GM18499 (cell line): Measurements from ENCODE around the gene PIMREG.

Experiments
- ATAC-seq: cut with Tn5 transposase; IDR thresholded peaks from one replicate; pipeline ENCODE4 v1.9.1; 2021; ENCODE audit warnings: moderate number of reproducible peaks; ENCODE audit not compliant: insufficient read depth, unreplicated experiment

PIMREG gene

DNA sequence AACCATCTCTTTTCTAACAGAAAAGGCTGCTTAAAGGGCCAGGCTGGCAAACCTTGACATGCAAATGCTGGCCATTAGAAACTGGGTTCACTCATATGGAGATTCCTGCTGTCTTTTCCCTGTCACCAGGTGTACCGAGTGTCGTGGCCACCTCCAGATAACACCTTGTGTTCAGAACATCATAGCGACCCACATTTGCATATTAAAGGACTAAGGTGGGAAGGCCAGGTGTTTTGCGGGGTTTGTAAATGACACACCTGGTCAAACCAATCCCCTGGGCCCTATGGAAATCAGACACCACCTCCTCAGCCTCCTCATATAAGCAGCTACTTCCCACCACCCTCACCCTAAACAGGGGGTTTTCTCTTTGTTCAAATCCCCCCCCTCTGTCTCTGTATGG, 6.8 kb upstream of the PIMREG start:
- ATAC-seq = no peak

DNA sequence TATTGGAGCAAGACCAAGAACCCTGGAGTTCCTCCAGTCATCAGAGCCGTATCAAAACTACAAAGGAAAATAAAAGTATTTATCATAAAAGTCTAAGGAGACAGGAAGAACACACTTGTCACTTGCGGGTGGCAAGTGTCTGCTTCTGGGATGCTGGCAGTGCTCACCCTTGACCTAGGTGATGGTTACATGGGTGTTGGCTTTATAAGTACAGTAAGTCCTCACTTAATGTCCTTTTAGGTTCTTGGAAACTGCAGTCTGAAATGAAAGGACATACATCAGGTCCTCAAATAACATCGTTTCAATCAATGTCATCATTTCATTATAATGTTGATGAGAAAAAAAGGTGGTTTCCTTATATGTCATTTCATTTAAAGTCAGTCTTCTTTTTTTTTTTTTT, 6.3 kb upstream of the PIMREG start:
- no peak for ATAC-seq

DNA sequence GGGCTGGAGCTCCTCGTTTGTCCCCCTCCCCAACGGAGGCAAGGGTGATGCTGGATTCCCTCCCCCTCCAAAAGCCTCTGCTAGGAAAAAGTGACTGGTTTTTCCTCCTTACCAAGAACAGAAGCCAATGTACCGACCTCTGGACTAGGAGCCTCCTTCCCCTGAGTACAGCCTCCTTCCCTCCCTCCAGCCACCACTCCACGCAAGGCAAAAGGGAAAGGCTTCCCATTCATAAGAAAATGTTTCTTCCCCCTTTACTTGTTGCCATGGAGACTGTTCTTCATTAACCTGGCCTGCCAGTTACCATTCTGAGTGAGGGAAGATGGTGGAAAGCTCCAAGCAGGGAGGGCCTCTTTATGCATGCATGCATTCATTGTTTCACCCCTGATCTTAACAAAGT, 4.3 kb upstream of the PIMREG start:
- no peak for ATAC-seq

DNA sequence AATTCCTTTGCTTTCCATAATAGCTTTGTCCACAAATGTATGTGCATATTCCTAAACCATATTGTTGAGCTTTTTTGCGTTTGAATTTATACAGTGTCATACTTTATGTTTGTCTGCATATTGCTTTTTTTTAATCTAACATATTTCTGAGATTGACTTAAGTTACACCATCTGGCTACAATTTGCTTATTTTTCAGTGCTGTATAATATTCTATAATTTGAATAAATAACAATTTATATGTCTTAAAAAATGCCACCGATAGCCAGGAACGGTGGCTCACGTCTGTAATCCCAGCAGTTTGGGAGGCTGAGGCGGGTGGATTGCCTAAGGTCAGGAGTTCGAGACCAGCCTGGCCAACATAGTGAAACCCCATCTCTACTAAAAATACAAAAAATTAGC, 1.5 kb upstream of the PIMREG start:
- no peak for ATAC-seq

DNA sequence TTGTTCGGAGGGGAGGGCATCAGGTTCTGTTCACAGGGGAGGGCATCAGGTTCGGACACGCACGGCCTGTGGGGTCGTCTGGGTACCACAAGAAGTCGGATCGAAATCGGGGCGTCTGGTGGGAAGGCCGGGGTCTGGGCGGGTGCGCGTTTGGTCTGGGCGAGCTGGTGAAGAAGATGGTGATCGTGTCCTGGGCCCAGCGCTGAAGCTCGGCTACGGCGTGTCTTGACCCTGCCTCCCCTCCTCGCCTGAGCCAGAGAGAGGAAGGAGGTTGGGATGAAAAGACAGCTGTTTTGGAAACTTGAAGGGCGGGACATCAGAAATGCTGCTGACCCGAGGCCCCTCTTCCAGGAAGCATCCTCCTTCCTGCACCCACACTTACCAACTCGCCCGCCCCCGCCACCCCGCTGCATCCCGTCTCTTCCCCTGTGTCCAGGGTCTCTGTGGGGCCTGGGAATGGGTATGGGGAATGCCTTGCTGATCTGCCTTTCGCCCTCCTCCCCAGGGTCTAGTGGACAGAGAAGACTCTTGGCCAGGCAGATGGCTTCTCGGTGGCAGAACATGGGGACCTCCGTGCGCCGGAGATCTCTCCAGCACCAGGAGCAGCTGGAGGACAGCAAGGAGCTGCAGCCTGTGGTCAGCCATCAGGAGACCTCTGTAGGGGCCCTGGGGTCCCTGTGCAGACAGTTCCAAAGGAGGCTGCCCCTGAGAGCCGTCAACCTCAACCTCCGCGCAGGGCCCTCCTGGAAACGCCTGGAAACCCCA, 498 bp downstream of the PIMREG start:
- no peak for ATAC-seq

DNA sequence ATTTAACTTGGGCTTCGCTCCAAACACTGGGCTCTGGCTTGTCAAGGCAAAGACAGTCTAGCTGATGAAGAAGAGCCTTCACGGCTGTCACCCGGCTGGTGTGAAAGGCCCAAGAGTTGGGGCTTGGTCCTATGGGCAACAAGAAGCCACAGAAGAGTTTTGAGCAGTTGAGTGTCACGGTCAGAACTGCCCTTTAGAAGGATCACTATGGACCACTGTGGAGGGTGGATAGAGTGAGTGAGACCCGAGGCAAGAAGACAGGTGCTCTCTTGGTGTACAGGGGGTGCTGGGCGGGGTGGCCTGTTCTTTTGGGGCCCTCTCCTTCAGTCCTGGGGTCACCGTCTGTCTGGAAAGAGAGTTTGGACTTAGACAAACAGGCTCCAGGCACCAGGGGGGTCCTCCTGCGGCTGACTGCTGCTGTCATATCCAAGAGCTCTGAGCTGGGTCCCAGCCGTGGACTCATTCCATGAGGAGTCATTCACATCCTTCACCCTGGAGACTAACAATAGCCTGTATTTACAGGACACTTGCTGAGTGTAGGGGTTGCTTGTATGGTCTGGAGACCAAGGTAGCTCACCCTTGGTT, 2.4 kb downstream of the PIMREG start:
- ATAC-seq = no peak

DNA sequence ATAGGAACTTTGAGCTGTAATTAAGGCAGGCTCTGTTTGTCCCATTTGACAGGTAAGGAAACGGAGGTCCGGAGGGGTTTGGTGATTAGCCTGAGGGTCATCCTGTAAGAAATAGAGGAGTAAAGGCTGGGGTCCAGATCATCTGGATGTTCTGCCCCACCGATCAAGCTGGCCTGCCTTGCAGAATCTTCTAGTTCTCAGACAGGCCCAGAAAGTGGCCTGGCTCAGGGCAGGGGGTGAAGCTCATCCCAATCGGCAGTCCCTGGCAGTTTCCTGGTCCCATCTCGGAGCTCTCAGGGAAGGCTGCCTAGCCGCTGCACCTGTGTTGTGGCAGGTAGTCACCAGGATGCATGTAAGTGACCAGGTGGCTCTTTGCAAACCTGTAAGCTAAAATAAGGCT, 4.2 kb downstream of the PIMREG start:
- no peak for ATAC-seq

DNA sequence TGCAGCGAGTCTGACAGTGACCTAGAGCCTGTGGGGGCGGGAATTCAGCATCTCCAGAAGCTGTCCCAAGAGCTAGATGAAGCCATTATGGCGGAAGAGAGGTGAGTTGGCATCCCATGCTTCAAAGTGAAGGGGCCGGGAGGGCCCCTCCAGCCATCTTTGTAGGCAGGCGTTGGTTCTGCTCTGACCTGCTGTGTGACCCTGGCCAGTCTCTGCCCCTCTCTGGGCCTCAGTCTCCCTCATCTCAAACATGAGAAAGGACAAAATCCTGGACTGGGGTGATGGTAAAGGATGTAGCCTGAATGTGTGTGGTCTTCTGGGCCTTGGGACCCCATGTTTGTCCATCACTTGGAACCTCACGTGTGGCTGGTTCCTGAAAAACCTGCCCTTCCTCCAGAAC, 5.1 kb downstream of the PIMREG start:
- ATAC-seq = no peak

DNA sequence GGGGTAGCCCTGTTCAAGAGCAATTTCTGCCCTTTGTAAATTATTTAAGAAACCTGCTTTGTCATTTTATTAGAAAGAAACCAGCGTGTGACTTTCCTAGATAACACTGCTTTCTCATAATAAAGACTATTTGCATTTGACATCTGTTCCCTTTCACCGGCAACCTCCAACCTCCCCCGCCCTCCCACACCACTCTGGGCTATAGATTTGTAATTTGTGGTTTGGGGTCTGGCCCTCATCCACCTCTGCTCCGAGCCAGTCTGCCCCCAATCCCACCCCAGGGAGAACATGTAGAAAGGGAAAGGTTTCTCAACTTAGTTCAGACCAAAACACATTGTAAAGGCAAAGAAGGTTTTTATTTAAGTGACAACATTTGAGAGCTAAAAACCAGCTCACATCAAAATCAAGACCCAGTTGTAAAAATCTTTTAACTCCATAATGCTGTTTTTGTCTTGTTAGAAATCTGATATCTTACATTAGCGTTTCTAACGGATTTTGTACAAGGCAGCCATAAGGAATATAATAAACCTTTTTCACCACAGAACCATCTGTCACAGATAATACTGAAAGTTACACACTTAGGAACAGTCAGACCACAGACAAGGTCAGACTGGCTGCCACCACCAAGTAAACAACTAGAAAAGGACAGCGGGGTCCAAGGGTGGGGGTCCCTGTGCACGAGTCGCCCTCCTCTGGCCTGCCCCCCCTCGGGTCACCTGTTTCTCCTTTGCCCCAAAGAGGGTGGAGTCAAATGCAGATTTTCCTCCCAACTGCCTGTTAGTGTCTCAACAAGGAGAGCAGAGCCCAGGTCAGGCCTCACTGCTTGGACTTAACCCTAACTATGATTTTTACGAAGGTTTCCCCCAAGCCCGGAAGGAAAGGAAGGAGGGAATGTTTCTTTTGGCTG, 6.9 kb downstream of the PIMREG start:
- no peak for ATAC-seq

DNA sequence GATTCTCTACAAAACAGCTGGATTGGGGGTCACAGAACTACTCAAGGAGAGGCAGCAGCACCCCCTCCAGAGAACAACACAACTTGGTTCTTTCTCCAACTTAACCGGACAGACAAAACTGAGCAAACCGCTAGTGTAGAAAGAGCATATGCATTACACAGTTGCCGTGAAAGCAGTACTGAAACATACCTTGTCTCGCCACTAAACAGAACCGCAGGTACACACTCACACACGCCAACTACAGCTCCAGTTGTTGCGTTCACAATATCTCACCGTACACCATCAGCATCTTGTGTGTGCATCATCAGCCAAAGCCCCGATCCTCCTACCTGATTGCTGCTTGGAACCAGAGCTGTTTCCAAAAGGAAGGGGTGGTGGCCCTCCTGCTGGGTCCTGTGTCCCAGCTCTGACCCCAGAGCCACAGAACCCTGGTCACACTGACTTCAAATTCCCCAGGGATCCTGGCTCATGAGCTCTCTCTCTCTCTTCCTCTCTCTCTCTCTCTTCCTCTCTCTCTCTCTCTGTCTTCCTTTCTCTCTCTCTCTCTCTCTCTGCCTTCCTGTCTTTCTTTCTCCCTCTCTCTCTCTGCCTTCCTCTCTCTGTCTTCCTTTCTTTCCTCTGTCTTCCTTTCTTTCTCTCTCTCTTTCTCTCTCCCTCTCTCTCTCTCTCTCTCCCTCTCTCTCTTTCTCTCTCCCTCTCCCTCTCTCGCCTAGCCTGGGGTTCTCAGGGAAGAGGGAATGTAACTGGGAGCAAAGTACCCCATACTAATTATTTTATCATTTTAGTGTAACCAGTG, 8.4 kb downstream of the PIMREG start:
- no peak for ATAC-seq

DNA sequence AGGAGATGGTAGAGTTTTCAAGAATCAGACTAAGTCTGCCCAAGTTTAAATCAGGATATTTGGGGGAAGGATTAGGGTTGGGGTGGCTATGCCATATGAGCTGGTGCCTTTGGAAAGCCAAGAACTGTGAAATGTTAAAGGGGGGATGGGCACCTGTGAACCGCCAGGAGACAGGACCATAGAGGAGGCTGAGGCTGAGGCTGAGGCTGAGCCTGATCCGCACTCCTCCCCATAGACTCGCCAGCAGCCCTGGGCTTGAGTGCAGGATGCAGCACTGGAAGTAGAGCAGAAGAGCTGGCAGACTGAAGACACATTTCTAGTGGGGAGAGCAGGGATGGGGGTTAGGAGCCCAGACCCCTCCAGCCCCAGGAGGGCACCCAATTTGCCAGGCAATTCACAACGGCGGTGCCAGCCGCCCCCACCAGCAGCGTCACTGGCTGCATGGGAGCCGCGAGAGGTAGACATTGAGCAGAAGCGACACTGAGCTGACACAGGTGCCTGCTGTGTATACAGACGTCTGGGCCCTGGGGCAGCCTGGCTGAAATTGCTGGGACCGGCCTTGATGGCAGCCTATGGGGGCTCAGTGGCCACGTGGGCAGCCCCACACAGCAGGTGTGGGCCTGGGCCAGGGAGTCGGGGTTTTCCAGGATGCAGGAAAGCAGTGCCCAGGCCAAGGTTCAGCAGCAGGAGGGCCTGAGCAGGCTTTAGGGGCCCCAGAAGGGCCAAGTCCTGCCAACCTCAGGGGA, 9.2 kb downstream of the PIMREG start:
- ATAC-seq = no peak

DNA sequence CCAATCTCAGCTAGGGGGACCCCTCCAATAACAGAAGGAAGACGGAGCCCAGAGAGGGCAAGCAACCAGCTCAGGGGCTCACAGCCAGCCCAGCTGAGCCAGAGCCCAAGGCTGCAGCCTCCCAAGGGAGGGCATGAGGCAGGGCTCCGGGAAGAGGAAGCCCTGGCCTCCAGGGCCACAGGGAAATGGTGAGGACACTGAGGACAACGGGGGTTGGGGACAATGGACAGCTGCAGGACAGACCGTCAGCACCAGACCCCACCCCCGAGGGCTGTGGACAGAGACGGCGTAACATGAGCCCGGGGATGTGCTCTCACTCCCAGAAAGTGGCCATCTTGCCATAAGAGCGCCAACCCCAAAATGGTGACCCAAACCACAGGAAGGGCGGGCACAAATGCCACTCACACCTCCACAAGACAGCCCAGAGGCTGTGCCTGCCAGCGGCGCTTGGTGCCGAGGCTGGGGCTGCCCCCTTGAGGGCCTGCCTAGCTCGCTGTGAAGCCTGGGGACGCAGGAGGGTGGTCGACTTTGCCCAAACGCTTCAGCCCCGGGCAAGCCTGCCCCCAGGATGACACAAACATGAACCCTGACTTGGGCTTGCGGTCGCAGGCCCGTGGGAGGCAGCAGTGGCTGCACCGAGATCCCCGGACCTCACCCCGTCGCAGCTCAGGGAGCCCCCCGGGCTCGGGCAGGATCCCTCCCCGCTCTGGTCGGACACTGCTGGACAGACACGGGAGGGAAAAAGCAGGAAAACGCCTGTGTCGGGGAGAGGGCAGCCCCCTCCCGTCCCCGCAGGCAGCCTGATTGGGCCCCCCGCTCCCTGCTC, 10.5 kb downstream of the PIMREG start:
- no peak for ATAC-seq

DNA sequence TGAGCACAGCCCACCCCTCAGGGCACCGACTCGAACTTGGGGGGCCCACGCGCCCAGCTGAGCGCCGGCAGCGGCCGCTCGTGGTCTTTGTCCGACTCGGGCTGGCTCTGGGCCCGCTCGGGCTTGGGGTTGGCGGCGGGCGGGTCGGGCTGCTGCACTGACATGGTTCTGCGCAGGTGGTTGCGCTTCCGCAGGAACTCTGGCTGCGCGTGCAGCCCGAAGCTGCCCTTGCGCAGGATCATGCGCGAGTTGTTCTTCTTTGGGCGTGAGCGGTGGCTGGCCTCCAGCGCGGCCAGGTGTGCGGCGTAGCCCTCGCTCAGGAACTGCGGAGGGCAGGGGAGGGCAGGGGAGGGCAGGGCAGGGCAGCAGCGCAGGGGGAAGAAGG, 11.1 kb downstream of the PIMREG start:
- no peak for ATAC-seq

DNA sequence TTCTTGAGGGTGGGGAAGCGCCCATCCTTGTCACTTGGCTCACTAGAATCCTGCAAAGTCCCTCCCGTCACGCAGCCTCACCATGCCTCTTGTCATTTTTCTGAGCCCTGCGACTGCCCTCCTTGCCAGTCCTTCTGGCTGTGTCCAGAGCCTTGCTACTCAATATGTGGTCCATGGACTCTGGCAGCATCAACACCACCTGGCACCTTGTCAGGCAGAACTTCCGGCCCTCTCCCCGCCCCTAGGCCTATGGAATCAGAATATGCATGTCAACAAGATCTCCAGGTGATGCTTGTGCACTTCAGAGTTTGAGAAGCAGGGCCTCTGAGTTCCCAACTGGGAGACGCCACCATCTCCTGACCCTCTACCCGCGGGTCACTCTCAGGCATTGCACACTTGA, 12.1 kb downstream of the PIMREG start:
- no peak for ATAC-seq

DNA sequence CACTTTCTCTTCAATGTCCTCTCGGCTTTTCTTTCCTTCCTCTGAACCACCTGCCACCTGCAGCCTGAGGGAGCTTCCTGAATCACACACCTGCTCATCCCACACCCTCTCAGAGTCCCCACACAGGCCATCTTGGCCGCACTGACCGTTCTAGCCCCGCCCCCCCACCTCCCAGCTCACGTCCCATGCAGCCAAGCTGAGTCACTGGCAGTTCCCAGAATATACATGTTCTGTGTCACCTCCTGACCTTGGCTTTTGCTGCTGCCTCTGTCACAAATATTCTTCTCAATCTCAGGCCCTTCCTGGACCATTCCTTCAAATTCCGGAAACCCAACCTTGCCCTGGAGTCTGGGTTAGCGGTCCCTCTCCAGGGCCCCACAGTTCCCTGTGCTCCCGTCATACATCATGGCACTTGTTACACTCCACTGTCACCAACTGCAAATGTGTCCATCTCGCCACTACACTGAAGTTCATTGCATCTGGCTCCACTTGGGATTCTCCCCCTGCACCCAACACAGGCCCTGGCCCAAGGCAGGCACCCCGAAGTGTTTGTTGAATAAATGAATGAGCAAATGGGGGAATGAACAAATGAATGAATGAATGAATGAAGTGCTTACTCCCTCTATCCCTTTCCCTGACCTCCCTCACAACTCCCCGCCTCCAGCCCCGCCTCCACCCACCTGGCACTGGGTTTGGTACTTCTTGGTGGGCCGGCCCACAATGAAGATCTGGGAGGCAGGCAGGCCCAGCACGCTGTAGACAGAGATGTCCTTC, 12.8 kb downstream of the PIMREG start:
- no peak for ATAC-seq

DNA sequence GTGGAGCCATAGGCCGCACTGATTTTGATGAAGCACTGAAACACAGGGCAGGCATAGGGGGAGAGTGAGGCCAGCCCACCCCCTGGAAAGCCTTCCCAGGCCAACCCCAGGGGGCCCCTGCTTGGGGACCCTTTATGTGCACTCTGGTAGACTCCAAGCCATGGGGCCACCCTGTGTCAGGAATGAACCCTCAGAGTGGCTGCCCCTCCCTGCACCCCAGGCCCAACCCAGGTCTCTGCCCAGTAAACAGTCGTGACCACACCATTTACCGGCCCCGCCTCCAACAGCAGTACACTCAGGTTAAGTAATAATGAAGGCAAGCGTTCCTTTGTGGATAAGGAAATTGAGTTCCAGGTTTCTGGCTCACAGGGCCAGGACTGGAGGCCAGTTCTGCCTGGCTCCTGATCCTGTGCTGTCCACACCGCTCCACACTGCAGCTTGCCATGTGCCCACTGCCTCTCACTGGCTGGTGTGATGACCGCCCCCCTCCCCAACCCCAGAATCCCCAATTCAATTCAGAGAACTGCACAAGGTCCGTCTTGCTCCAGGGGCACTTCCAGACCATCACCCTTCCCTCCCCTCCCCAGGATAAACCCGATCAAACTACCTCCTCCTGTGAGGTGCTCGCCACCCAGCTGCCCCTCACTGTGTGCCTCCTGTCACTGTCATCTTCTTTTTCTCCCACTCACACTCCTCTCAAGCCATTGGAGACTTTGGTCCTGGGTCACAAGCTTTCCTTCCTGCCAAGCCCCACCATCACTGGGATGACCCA, 13.6 kb downstream of the PIMREG start:
- ATAC-seq = no peak

DNA sequence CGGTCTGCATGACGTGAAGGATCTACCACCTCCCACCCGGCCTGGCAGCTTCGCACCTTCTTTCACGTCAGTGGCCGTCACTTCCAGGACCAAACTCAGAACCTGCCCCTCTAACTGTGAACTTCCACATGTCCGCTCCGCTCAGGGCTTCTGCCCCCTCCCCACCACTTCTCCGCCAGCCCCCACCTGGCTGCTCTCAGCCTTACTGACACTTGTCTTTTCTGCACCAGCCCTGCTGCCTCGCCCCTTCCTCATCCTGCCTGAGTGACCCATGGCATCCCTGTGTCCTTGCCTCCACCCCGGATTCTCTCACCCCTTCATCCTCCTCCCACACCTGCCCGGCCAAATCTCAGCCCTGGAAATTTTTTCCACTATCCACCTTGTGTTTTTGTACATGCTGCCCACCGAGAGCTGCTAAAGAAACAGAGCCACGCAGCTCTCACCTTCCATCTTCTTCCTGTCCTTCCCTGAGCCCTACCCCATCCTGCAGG, 14.2 kb downstream of the PIMREG start:
- ATAC-seq = no peak
